ENCODE measurements around the gene A3GALT2. TPM values are rescaled to one million over a fixed set of nuclear protein-coding genes. Genes with fewer than 3 reads are reported as not detected.

Gene A3GALT2
- total RNA-seq, 1 experiment from 2014 or later: not detected

- intact Hi-C loops (cut with micrococcal nuclease; ENCODE audit: unreplicated experiment) (no loop called here), in situ Hi-C loops (cut with HindIII; ENCODE audit: low pct_unique_long_range_greater_than_20kb, low sequenced_read_pairs) (no loop called here)
- no peak for ATAC-seq
- TF ChIP-seq TCF7L2 (IDR thresholded peaks at IDR 0.05; ENCODE audit: low read depth, low read length) (no peak), POLR2AphosphoS5 (IDR thresholded peaks at IDR 0.05; ENCODE audit: low read depth, low read length) (no peak), CTCF (IDR thresholded peaks at IDR 0.05) (no peak)
- no peaks in the 10 kb centered on the region for H3K9me3 ChIP-seq (ENCODE audit: control insufficient read depth, insufficient read depth, low read depth, low read length)
- CTCF ChIA-PET: no interaction called here
- no peaks in the 10 kb centered on the region for H3K27me3 ChIP-seq (ENCODE audit: control insufficient read depth, insufficient read depth, low read length)
- no peak overlapping the region for H3K27ac ChIP-seq (ENCODE audit: low read length)
- H3K4me3 ChIP-seq (ENCODE audit: low read depth in 2 of 2, low read length in 2 of 2): no peak overlapping the region
- BruUV-seq (replicated peaks): TSS peak; percentile 31
- H3K36me3 ChIP-seq (ENCODE audit: control insufficient read depth, insufficient read depth, low read length): peaks cover 34% of the 10 kb centered on the region
- POLR2A ChIA-PET: no interaction called here
- DNase-seq (ENCODE audit: low read depth, low spot score): no peak
- H3K4me1 ChIP-seq (ENCODE audit: control insufficient read depth, insufficient read depth, low read length): peaks cover 10% of the 10 kb centered on the region; the same call in 1 of the 2 replicates
Measured at GRCh38 chr1:33323663-33324477, 3.0 kb upstream of the A3GALT2 start.

- Histone ChIP-seq H3K4me1 (ENCODE audit: control insufficient read depth, insufficient read depth, low read length) (peaks cover 10% of the 10 kb centered on the region; the same call in 1 of the 2 replicates), H3K27me3 (ENCODE audit: control insufficient read depth, insufficient read depth, low read length) (no peaks in the 10 kb centered on the region), H3K4me3 (ENCODE audit: low read depth in 2 of 2, low read length in 2 of 2) (no peak overlapping the region), H3K36me3 (ENCODE audit: control insufficient read depth, insufficient read depth, low read length) (peaks cover 28% of the 10 kb centered on the region), H3K27ac (ENCODE audit: low read length) (no peak overlapping the region), H3K9me3 (ENCODE audit: control insufficient read depth, insufficient read depth, low read depth, low read length) (no peaks in the 10 kb centered on the region)
- ChIA-PET POLR2A (no interaction called here), CTCF (interaction anchor here (0.6 kb wide), 1 partner anchor 44 kb away, joined by 3 read pairs; no protein-coding TSS in a partner anchor)
- in situ Hi-C loops (cut with HindIII; ENCODE audit: low pct_unique_long_range_greater_than_20kb, low sequenced_read_pairs): no loop called here
- no peak for ATAC-seq
- intact Hi-C loops (cut with micrococcal nuclease; ENCODE audit: unreplicated experiment): no loop called here
- no peak for TF ChIP-seq SIN3A (IDR thresholded peaks at IDR 0.05; ENCODE audit: borderline replicate concordance, insufficient read depth, low read depth, low read length)
- TF ChIP-seq POLR2AphosphoS5 (IDR thresholded peaks at IDR 0.05; ENCODE audit: low read depth, low read length): no peak
- TF ChIP-seq TCF7L2 (IDR thresholded peaks at IDR 0.05; ENCODE audit: low read depth, low read length): no peak
- no peak for TF ChIP-seq REST (IDR thresholded peaks at IDR 0.05; ENCODE audit: insufficient read depth in 1 of 2, low read depth in 2 of 2, low read length in 1 of 2)
- no peak for TF ChIP-seq CTCF (IDR thresholded peaks at IDR 0.05)
- BruUV-seq (replicated peaks): no TSS peak
- no peak for DNase-seq (ENCODE audit: low read depth, low spot score)
Measured at GRCh38 chr1:33322870-33323585, 2.1 kb upstream of the A3GALT2 start.
